A549 (cell line): ENCODE measurements around the gene C5orf15. TPM values are rescaled to one million over a fixed set of nuclear protein-coding genes. Genes with fewer than 3 reads are reported as not detected.

Source experiments
- ATAC-seq, 2 experiments: fragments of 200-7000 bp in 1 of 2; fragments of >200 bp in 1 of 2; cut with Nextera tagmentation in 1 of 2; cut with Tn5 transposase in 1 of 2; 3 replicates each; pipeline versions ENCODE4 v1.8.0 to v1.9.1; 2018 to 2020; ENCODE audit warnings: mild to moderate bottlenecking in 1 of 2, moderate library complexity in 1 of 2
- CTCF ChIA-PET: fragments of 300-600 bp; sonication (Branson Sonifier 250); formaldehyde crosslinking; extraction: SDS; loops from one replicate; lab custom pipeline; 2021; ENCODE audit warnings: antibody characterized with exemption, inconsistent platforms; lab: Yijun Ruan, JAX
- POLR2A ChIA-PET: fragments of 350-600 bp; formaldehyde crosslinking; extraction: SDS; loops from one replicate; lab custom pipeline; 2021; ENCODE audit warnings: antibody characterized with exemption, inconsistent platforms; lab: Yijun Ruan, JAX
- DNase-seq, 2 experiments: peaks; one replicate each; pipeline versions ENCODE4 v3.0.0 to v3.0.0-alpha.2; 2011 to 2016; ENCODE audit warnings: low read depth in 1 of 2, low spot score in 1 of 2
- FAIRE-seq: peaks from 2 replicates; lab custom pipeline; 2011; peaks lifted over from hg19 to GRCh38; lab: Jason Lieb, UNC
- H3K27ac ChIP-seq, 2 experiments: fragments of >200 bp; sonication (Bioruptor Twin); formaldehyde crosslinking; 3 replicates each; pipeline ENCODE4 v1.5.1; 2016 to 2017
- H3K4me1 ChIP-seq: fragments of >200 bp; sonication (Bioruptor Twin); formaldehyde crosslinking; 3 replicates; pipeline ENCODE4 v1.6.1; 2016
- H3K4me2 ChIP-seq: fragments of >200 bp; sonication (Bioruptor Twin); formaldehyde crosslinking; 3 replicates; pipeline ENCODE4 v1.6.1; 2016
- H3K4me3 ChIP-seq: fragments of >200 bp; sonication (Bioruptor Twin); formaldehyde crosslinking; 3 replicates; pipeline ENCODE4 v1.5.1; 2016
- H3K9me3 ChIP-seq: fragments of >200 bp; sonication (Bioruptor Twin); formaldehyde crosslinking; 3 replicates; pipeline ENCODE4 v1.6.1; 2016
- CBX2 ChIP-seq: fragments of 200-600 bp; sonication (generic); IDR thresholded peaks from 2 replicates; pipeline ENCODE4 v1.6.1; 2016; ENCODE audit warnings: low read depth, mild to moderate bottlenecking, borderline replicate concordance
- CBX8 ChIP-seq: fragments of 200-600 bp; sonication (generic); IDR thresholded peaks from 2 replicates; pipeline ENCODE4 v1.6.1; 2016
- CEBPB ChIP-seq, 2 experiments: fragments of >200 bp in 1 of 2; sonication (Bioruptor Twin) in 1 of 2; formaldehyde crosslinking in 1 of 2; IDR thresholded peaks; 2 replicates each; pipeline ENCODE4 v1.6.1; 2012 to 2016
- CHD2 ChIP-seq: fragments of 150-350 bp; IDR thresholded peaks from 2 replicates; pipeline ENCODE4 v1.6.1; 2014; ENCODE audit warnings: low read length; ENCODE audit not compliant: partially characterized antibody
- CHD4 ChIP-seq: fragments of 200-600 bp; sonication (generic); IDR thresholded peaks from 2 replicates; pipeline ENCODE4 v1.6.1; 2016; ENCODE audit warnings: antibody characterized with exemption, mild to moderate bottlenecking, borderline replicate concordance
- FOSB ChIP-seq: fragments of 250-450 bp; sonication (Bioruptor Pico); IDR thresholded peaks from 2 replicates; pipeline ENCODE4 v1.5.0; 2020; ENCODE audit warnings: mild to moderate bottlenecking, moderate library complexity
- FOSL2 ChIP-seq, 2 experiments: fragments of 450-650 bp in 1 of 2; fragments of >200 bp in 1 of 2; sonication (Bioruptor Twin) in 1 of 2; formaldehyde crosslinking; IDR thresholded peaks; 2 replicates each; pipeline versions ENCODE4 v1.5.0 to v1.6.1; 2016 to 2020; ENCODE audit warnings: mild to moderate bottlenecking in 1 of 2, moderate library complexity in 1 of 2
- FOXS1 ChIP-seq: fragments of 250-450 bp; sonication (Bioruptor Pico); IDR thresholded peaks from 2 replicates; pipeline ENCODE4 v1.5.0; 2020; ENCODE audit warnings: mild to moderate bottlenecking, moderate library complexity
- HDAC2 ChIP-seq: fragments of 200-600 bp; sonication (generic); IDR thresholded peaks from 2 replicates; pipeline ENCODE4 v1.6.1; 2016
- HOXB13 ChIP-seq: fragments of 250-450 bp; sonication (Bioruptor Pico); IDR thresholded peaks from 2 replicates; pipeline ENCODE4 v1.5.0; 2020; ENCODE audit warnings: low read depth, mild to moderate bottlenecking, moderate library complexity
- JUN ChIP-seq, 2 experiments: fragments of >200 bp; sonication (Bioruptor Twin); formaldehyde crosslinking; IDR thresholded peaks; 2 replicates in 1 of 2; 3 replicates in 1 of 2; pipeline ENCODE4 v1.6.1; 2016 to 2017
- MAZ ChIP-seq: fragments of 150-350 bp; IDR thresholded peaks from 2 replicates; pipeline ENCODE4 v1.6.1; 2014; ENCODE audit warnings: antibody characterized with exemption, low read depth, low read length, borderline replicate concordance
- NPAS2 ChIP-seq: fragments of 250-450 bp; sonication (Bioruptor Pico); IDR thresholded peaks from 2 replicates; pipeline ENCODE4 v1.8.0; 2022; ENCODE audit warnings: mild to moderate bottlenecking, moderate library complexity, borderline replicate concordance
- NR3C1 ChIP-seq: fragments of >200 bp; sonication (Bioruptor Twin); formaldehyde crosslinking; IDR thresholded peaks from 3 replicates; pipeline ENCODE4 v1.6.1; 2017
- PHF8 ChIP-seq: fragments of 200-600 bp; sonication (generic); IDR thresholded peaks from 2 replicates; pipeline ENCODE4 v1.6.1; 2016; ENCODE audit warnings: low read depth, mild to moderate bottlenecking, antibody characterized with exemption, moderate library complexity, borderline replicate concordance
- POLR2AphosphoS2 ChIP-seq: conservative IDR thresholded peaks from 2 replicates; pipeline ENCODE4 v1.6.1; 2012; ENCODE audit warnings: low read length, improper control_type of control experiment, inconsistent platforms
- RFX5 ChIP-seq: fragments of 450-650 bp; IDR thresholded peaks from 2 replicates; pipeline ENCODE4 v1.7.1; 2014; ENCODE audit warnings: antibody characterized with exemption, mild to moderate bottlenecking, moderate library complexity
- RNF2 ChIP-seq: fragments of 200-600 bp; sonication (generic); IDR thresholded peaks from 2 replicates; pipeline ENCODE4 v1.6.1; 2016; ENCODE audit warnings: low read depth, mild to moderate bottlenecking, antibody characterized with exemption, moderate library complexity, borderline replicate concordance
- SMC3 ChIP-seq: fragments of >200 bp; sonication (Bioruptor Twin); formaldehyde crosslinking; IDR thresholded peaks from 3 replicates; pipeline ENCODE4 v1.6.1; 2018; ENCODE audit warnings: inconsistent platforms
- TP53 ChIP-seq: fragments of 250-450 bp; sonication (Bioruptor Pico); IDR thresholded peaks from 2 replicates; pipeline ENCODE4 v1.5.0; 2021; ENCODE audit warnings: mild to moderate bottlenecking, moderate library complexity
- ZC3H11A ChIP-seq: fragments of 450-650 bp; IDR thresholded peaks from 2 replicates; pipeline ENCODE4 v1.6.1; 2014; ENCODE audit warnings: antibody characterized with exemption, mild to moderate bottlenecking
- ZFP36 ChIP-seq: fragments of 450-650 bp; IDR thresholded peaks from 2 replicates; pipeline ENCODE4 v1.6.1; 2014; ENCODE audit warnings: borderline replicate concordance; ENCODE audit not compliant: partially characterized antibody
- ZNF302 ChIP-seq: fragments of 250-450 bp; sonication (Bioruptor Pico); IDR thresholded peaks from 2 replicates; pipeline ENCODE4 v1.9.0; 2021; ENCODE audit warnings: inconsistent platforms, mild to moderate bottlenecking, moderate library complexity
- WGBS: methylation state at CpG from one replicate; pipeline ENCODE4 v1.1.6; 2017; ENCODE audit errors: missing lambda C conversion rate; 5-methylcytosine and 5-hydroxymethylcytosine counted together
- polyA plus RNA-seq, 4 experiments: library from polyadenylated mRNA; depleted of rRNA in 3 of 4; stranded (reverse); fragments of >200 nt; fragmentation: RNase III in 1 of 4; extraction: RNeasy Plus Mini Kit Qiagen cat#74134 plus additional on column Dnase treatment in 1 of 4; gene quantifications; 2 replicates in 3 of 4; 3 replicates in 1 of 4; pipeline ENCODE4 v1.2.3, GENCODE V29; 2011 to 2017
- TF ChIP-seq, protein P1 (sequence below): fragments of >200 bp; sonication (Bioruptor Twin); formaldehyde crosslinking; IDR thresholded peaks from 3 replicates; pipeline ENCODE4 v1.6.1; 2016
- TF ChIP-seq, protein P2 (sequence below): IDR thresholded peaks from 2 replicates; pipeline ENCODE4 v1.6.1; 2012
- TF ChIP-seq, protein P3 (sequence below): fragments of 250-450 bp; sonication (Bioruptor Pico); IDR thresholded peaks from 2 replicates; pipeline ENCODE4 v1.5.0; 2020; ENCODE audit warnings: low read depth, mild to moderate bottlenecking, moderate library complexity
- TF ChIP-seq, protein P4 (sequence below): fragments of 450-650 bp; IDR thresholded peaks from 2 replicates; pipeline ENCODE4 v1.6.1; 2014; ENCODE audit warnings: antibody characterized with exemption

The C5orf15 gene
- polyA plus RNA-seq, 2 of the 4 experiments (the other 2 are of a cell fraction): 92.9 to 126 TPM

DNA sequence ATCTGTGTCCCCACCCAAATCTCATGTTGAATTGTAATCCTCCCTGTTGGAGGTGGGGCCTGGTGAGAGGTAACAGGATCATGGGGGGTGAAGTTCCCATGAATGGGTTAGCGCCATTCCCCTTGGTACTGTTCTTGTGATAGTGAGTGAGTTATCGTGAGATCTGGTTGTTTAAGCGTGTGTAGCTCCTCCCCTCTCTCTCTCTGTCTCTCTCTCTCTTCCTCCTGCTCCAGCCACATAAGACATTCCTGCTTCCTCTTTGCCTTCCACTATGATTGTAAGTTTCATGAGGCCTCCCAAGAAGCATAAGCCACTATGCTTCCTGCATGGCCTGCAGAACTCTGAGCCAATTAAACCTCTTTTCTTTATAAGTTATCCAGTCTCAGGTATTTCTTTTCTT, 28.8 kb downstream of the C5orf15 start:
- ATAC-seq (no peak), FAIRE-seq (no peak), DNase-seq (no peak)
- POLR2A ChIA-PET: no interaction called here
- Histone ChIP-seq H3K9me3 (peaks cover 6% of the 10 kb centered on the region; the same call in 2 of the 3 replicates), H3K4me2 (no peak overlapping the region), H3K4me1 (no peaks in the 10 kb centered on the region), H3K4me3 (no peak overlapping the region), H3K27ac (no peak overlapping the region)
- WGBS: 97% methylated on average over 3 of the region's 3 CpGs
- no peak for TF ChIP-seq RNF2
- TF ChIP-seq, protein P1, sequence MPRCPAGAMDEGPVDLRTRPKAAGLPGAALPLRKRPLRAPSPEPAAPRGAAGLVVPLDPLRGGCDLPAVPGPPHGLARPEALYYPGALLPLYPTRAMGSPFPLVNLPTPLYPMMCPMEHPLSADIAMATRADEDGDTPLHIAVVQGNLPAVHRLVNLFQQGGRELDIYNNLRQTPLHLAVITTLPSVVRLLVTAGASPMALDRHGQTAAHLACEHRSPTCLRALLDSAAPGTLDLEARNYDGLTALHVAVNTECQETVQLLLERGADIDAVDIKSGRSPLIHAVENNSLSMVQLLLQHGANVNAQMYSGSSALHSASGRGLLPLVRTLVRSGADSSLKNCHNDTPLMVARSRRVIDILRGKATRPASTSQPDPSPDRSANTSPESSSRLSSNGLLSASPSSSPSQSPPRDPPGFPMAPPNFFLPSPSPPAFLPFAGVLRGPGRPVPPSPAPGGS: no peak
- TF ChIP-seq, protein P2, sequence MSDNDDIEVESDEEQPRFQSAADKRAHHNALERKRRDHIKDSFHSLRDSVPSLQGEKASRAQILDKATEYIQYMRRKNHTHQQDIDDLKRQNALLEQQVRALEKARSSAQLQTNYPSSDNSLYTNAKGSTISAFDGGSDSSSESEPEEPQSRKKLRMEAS: no peak
- CTCF ChIA-PET: interaction anchor here (1.1 kb wide), 1 partner anchor 100 kb away, joined by 3 read pairs; no protein-coding TSS in a partner anchor

DNA sequence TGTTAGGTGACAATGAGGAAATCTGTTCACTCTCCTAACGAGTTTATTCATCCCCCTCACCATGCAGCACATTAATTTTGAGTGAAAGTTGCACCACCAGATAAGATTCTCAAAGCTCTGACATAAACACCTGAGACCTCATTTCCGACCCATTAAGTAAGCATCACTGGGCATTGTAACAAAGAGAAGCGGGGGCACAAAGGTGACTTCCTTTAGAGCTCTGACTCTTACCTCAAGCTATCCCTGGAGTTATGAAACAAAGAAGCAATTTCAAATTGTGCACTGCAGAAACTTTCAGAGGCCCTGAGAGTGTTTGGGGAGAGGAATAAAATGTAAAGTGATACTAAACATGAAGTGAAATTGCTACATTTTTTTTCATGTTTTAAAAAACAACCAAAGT, 29.5 kb downstream of the C5orf15 start:
- 59% methylated on average over 3 of the region's 3 CpGs for WGBS
- FAIRE-seq (no peak), ATAC-seq (no peak), DNase-seq (no peak)
- no peak for TF ChIP-seq CHD2
- TF ChIP-seq TP53 (CRISPR knock-in tag): no peak
- no peak for TF ChIP-seq ZNF302 (CRISPR knock-in tag)
- TF ChIP-seq CBX2: no peak
- no peak for TF ChIP-seq NR3C1
- TF ChIP-seq POLR2AphosphoS2: no peak
- TF ChIP-seq, protein P1: no peak
- no peak for TF ChIP-seq CBX8
- TF ChIP-seq HDAC2: no peak
- TF ChIP-seq RFX5: no peak
- no peak for TF ChIP-seq NPAS2 (CRISPR knock-in tag)
- TF ChIP-seq HOXB13: no peak
- no peak for TF ChIP-seq PHF8
- TF ChIP-seq, protein P3, sequence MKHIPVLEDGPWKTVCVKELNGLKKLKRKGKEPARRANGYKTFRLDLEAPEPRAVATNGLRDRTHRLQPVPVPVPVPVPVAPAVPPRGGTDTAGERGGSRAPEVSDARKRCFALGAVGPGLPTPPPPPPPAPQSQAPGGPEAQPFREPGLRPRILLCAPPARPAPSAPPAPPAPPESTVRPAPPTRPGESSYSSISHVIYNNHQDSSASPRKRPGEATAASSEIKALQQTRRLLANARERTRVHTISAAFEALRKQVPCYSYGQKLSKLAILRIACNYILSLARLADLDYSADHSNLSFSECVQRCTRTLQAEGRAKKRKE (CRISPR knock-in tag): no peak
- no peak for TF ChIP-seq JUN (IDR thresholded peaks at IDR 0.05)
- ChIA-PET CTCF (interaction anchor here (0.9 to 1.3 kb wide), 3 partner anchors 69 to 828 kb away, joined by 3 read pairs; no protein-coding TSS in a partner anchor), POLR2A (no interaction called here)
- Histone ChIP-seq H3K27ac (no peak overlapping the region), H3K4me1 (no peaks in the 10 kb centered on the region), H3K9me3 (peaks cover 6% of the 10 kb centered on the region; the same call in 2 of the 3 replicates), H3K4me2 (no peak overlapping the region), H3K4me3 (no peak overlapping the region)

DNA sequence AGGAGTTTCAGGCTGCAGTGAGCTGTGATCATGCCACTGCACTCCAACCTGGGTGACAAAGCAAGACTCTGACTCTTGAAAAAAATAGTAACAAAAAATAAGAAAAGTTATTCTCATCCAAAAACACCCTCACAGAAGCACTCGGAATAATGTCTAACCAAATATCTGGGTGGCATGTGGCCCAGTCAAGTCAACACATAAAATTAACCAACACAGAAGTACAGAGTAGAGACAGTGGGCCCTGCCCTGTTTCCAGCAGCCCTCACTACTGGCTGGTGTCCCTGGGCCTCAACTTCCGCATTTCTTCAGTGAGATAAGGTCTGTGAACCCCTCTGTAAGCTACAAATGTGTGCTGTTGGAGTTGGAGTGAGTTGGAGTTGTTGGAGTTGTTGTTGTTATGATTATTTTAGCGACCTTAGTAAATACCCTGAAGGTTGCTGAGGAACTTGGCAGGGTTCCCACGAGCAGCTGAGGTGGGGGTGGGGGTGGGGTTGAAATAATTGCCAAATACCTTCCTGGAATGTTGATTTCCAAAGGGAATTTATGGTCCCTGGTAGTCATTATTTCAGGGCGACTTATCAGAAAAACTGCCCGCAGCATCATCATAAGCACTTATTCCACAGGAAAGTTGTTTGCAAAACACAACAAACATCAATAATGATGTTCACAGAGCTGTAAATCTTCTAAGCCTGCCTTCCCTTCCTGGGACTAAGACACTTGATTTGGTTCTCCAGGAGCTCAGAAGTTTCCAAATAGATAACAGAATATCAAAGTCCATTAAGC, 30.2 kb downstream of the C5orf15 start:
- TF ChIP-seq POLR2AphosphoS2 (no peak), ZFP36 (no peak), MAZ (no peak), SMC3 (no peak), PHF8 (no peak), FOSL2 (IDR thresholded peaks at IDR 0.05) (no peak), FOSL2 (CRISPR knock-in tag; IDR thresholded peaks at IDR 0.05) (no peak), FOSB (CRISPR knock-in tag) (no peak), CBX8 (no peak), NR3C1 (no peak), FOXS1 (CRISPR knock-in tag) (no peak), CEBPB (IDR thresholded peaks at IDR 0.05) (no peak), CBX2 (no peak), ZC3H11A (no peak), CHD4 (no peak)
- TF ChIP-seq, protein P4, sequence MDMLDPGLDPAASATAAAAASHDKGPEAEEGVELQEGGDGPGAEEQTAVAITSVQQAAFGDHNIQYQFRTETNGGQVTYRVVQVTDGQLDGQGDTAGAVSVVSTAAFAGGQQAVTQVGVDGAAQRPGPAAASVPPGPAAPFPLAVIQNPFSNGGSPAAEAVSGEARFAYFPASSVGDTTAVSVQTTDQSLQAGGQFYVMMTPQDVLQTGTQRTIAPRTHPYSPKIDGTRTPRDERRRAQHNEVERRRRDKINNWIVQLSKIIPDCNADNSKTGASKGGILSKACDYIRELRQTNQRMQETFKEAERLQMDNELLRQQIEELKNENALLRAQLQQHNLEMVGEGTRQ: no peak
- POLR2A ChIA-PET: interaction anchor here (0.6 kb wide), 1 partner anchor 21 kb away, joined by 7 read pairs; no protein-coding TSS in a partner anchor
- Histone ChIP-seq H3K4me2 (no peak overlapping the region), H3K27ac (no peak overlapping the region), H3K4me3 (no peak overlapping the region), H3K9me3 (peaks cover 6% of the 10 kb centered on the region; the same call in 2 of the 3 replicates), H3K4me1 (no peaks in the 10 kb centered on the region)
- DNase-seq: no peak
- WGBS: 63% methylated on average over 6 of the region's 6 CpGs
- FAIRE-seq: no peak
- CTCF ChIA-PET: interaction anchor here (0.9 to 1.6 kb wide), 3 partner anchors 68 to 828 kb away, joined by 3 read pairs; no protein-coding TSS in a partner anchor
- no peak for ATAC-seq
